Measurements from ENCODE around the gene MXD1.

Gene MXD1

GRCh38 chr2:69914950-69915945 is at the start of gene MXD1:
Gene MXD1, plus strand, starts transcription at chr2:69915109. Its CDS starts 222 bp downstream, at chr2:69915331.
- H3K4me3 ChIP-seq (ENCODE audit: low read depth, low read length): peak within 1 kb of the TSS; percentile 98
- ChIA-PET CTCF (interaction anchor here (0.6 to 6.0 kb wide), 18 partner anchors 8 to 728 kb away, joined by 3 to 74 read pairs (median 4); partner anchors contain the start of genes FAM136A and SNRNP27), POLR2A (interaction anchor here (0.5 to 4.3 kb wide), 53 partner anchors 8 to 478 kb away, joined by 3 to 56 read pairs (median 5); partner anchors contain the start of genes ANXA4, C2orf42, FAM136A and NFU1)
- H3K27ac ChIP-seq (ENCODE audit: extremely low read depth, low read depth, low read length): peak within 1 kb of the TSS; percentile 91
- no peaks in the 10 kb centered on the region for H3K9me3 ChIP-seq (ENCODE audit: control insufficient read depth, insufficient read depth, low read depth, low read length)
- no peaks in the 10 kb centered on the region for H3K4me1 ChIP-seq (ENCODE audit: control insufficient read depth, insufficient read depth, low read length)
- peaks cover 6 to 20% of the 10 kb centered on the region in 2 experiments for H3K36me3 ChIP-seq (ENCODE audit: control insufficient read depth in 2 of 2, insufficient read depth in 1 of 2, low read length in 2 of 2)
- TF ChIP-seq SP3 (tag by site-specific recombination; IDR thresholded peaks at IDR 0.05) (peak; percentile 9; the same call in 1 of the 2 replicates), PRDM4 (tag by site-specific recombination; IDR thresholded peaks at IDR 0.05) (no peak), GLIS2 (tag by site-specific recombination; IDR thresholded peaks at IDR 0.05) (peak; percentile 86), OSR2 (tag by site-specific recombination; IDR thresholded peaks at IDR 0.05) (no peak), ZNF23 (tag by site-specific recombination; IDR thresholded peaks at IDR 0.05; ENCODE audit: borderline replicate concordance) (no peak), ZFP37 (tag by site-specific recombination; IDR thresholded peaks at IDR 0.05) (no peak), KLF9 (tag by site-specific recombination; IDR thresholded peaks at IDR 0.05; ENCODE audit: low read depth) (peak; percentile 22; the same call in 1 of the 2 replicates), ZNF692 (tag by site-specific recombination; IDR thresholded peaks at IDR 0.05) (0 out of 2 replicates have a peak, but pooled peaks have one; percentile 20), ZNF133 (tag by site-specific recombination; IDR thresholded peaks at IDR 0.05) (no peak), ZNF132 (tag by site-specific recombination; IDR thresholded peaks at IDR 0.05; ENCODE audit: borderline replicate concordance) (no peak), KLF10 (tag by site-specific recombination; IDR thresholded peaks at IDR 0.05) (0 out of 2 replicates have a peak, but pooled peaks have one; percentile 2), ZNF433 (tag by site-specific recombination; IDR thresholded peaks at IDR 0.05; ENCODE audit: low read depth) (no peak), ZBTB7A (tag by site-specific recombination; IDR thresholded peaks at IDR 0.05; ENCODE audit: low read depth) (no peak), ZNF366 (tag by site-specific recombination; conservative IDR thresholded peaks at IDR 0.05) (no peak), ZNF37A (tag by site-specific recombination; IDR thresholded peaks at IDR 0.05) (no peak), YY1 (tag by site-specific recombination; IDR thresholded peaks at IDR 0.05) (peak; percentile 51; the same call in 1 of the 2 replicates), ZNF24 (tag by site-specific recombination; IDR thresholded peaks at IDR 0.05) (no peak), ZNF341 (tag by site-specific recombination; IDR thresholded peaks at IDR 0.05; ENCODE audit: low read depth) (peak; percentile 77), ZNF10 (tag by site-specific recombination; IDR thresholded peaks at IDR 0.05) (0 out of 2 replicates have a peak, but pooled peaks have one; percentile 29), PATZ1 (tag by site-specific recombination; IDR thresholded peaks at IDR 0.05) (peak; percentile 59; the same call in 1 of the 2 replicates), ZNF561 (tag by site-specific recombination; IDR thresholded peaks at IDR 0.05; ENCODE audit: borderline replicate concordance) (no peak), ZNF221 (tag by site-specific recombination; IDR thresholded peaks at IDR 0.05; ENCODE audit: borderline replicate concordance) (no peak), ZSCAN5A (tag by site-specific recombination; IDR thresholded peaks at IDR 0.05) (no peak), GLI4 (tag by site-specific recombination; IDR thresholded peaks at IDR 0.05) (no peak), ZNF600 (tag by site-specific recombination; IDR thresholded peaks at IDR 0.05) (peak; percentile 78), YY2 (tag by site-specific recombination; IDR thresholded peaks at IDR 0.05) (0 out of 2 replicates have a peak, but pooled peaks have one; percentile 37), SALL2 (tag by site-specific recombination; IDR thresholded peaks at IDR 0.05; ENCODE audit: borderline replicate concordance) (no peak), KLF16 (tag by site-specific recombination; IDR thresholded peaks at IDR 0.05) (peak; percentile 94), ZNF146 (tag by site-specific recombination; IDR thresholded peaks at IDR 0.05) (no peak), EGR2 (tag by site-specific recombination; IDR thresholded peaks at IDR 0.05; ENCODE audit: low read depth) (peak; percentile 43; the same call in 1 of the 2 replicates), ZFP69B (tag by site-specific recombination; IDR thresholded peaks at IDR 0.05) (peak; percentile 58)
